Skeletal muscle cell (primary cell): Measurements from ENCODE around the gene FAM219A.
"Not testable (repeated sequence)": the region's sequence is repeated elsewhere in the genome, so short reads cannot be mapped to it uniquely, and the experiment has no call there.

Source experiments
- DNase-seq: peaks from one replicate; pipeline ENCODE4 v3.0.0-alpha.2; 2010; ENCODE audit warnings: low read depth
- H3K4me3 ChIP-seq: 2 replicates; pipeline ENCODE4 v1.5.1; 2011; ENCODE audit warnings: low read depth, mild to moderate bottlenecking, control low read depth, low read length, moderate library complexity

Gene FAM219A

GRCh38 chr9:34451135-34451534 is 7.2 kb downstream of the FAM219A start:
- no peak for DNase-seq
- no peak overlapping the region for H3K4me3 ChIP-seq

GRCh38 chr9:34450644-34451043 is 7.7 kb downstream of the FAM219A start:
- no peak overlapping the region for H3K4me3 ChIP-seq
- no peak for DNase-seq

- H3K4me3 ChIP-seq = no peak overlapping the region
- no peak for DNase-seq
These were observed 11.4 kb downstream of the FAM219A start for GRCh38 chr9:34446951-34447350.

- no peak overlapping the region for H3K4me3 ChIP-seq
- DNase-seq = no peak
These were observed 11.9 kb downstream of the FAM219A start for GRCh38 chr9:34446468-34446891.

GRCh38 chr9:34443976-34444375 is 14.4 kb downstream of the FAM219A start:
- no peak for DNase-seq
- H3K4me3 ChIP-seq = no peak overlapping the region

- H3K4me3 ChIP-seq = no peak overlapping the region
- DNase-seq = no peak
These were observed 14.8 kb downstream of the FAM219A start for GRCh38 chr9:34443533-34443932.

GRCh38 chr9:34442770-34443169 is 15.6 kb downstream of the FAM219A start:
- no peak for DNase-seq
- H3K4me3 ChIP-seq = no peak overlapping the region

- no peak overlapping the region for H3K4me3 ChIP-seq
- no peak for DNase-seq
These were observed 18.4 kb downstream of the FAM219A start for GRCh38 chr9:34440017-34440416.

- DNase-seq, H3K4me3 ChIP-seq: not testable (repeated sequence)
These were observed 19.9 kb downstream of the FAM219A start for GRCh38 chr9:34438465-34438864.

GRCh38 chr9:34437926-34438307 is 20.5 kb downstream of the FAM219A start:
- H3K4me3 ChIP-seq, DNase-seq: not testable (repeated sequence)

GRCh38 chr9:34437006-34437925 is 21.1 kb downstream of the FAM219A start:
- H3K4me3 ChIP-seq = no peak overlapping the region
- DNase-seq = no peak

GRCh38 chr9:34431667-34432066 is 26.7 kb downstream of the FAM219A start:
- no peak overlapping the region for H3K4me3 ChIP-seq
- no peak for DNase-seq

GRCh38 chr9:34430843-34431437 is 27.4 kb downstream of the FAM219A start:
- peak; percentile 48 for DNase-seq
- H3K4me3 ChIP-seq = no peak overlapping the region

GRCh38 chr9:34428325-34428958 is 29.9 kb downstream of the FAM219A start:
- no peak for DNase-seq
- H3K4me3 ChIP-seq = no peak overlapping the region

- no peak for DNase-seq
These were observed 31.9 kb downstream of the FAM219A start for GRCh38 chr9:34426347-34427074.

GRCh38 chr9:34419716-34420504 is 38.5 kb downstream of the FAM219A start:
- no peak for DNase-seq
- H3K4me3 ChIP-seq = no peak overlapping the region

More at GRCh38 chr9:34426347-34427074, 31.9 kb downstream of the FAM219A start:
- no peak overlapping the region for H3K4me3 ChIP-seq

- no peak overlapping the region for H3K4me3 ChIP-seq
- DNase-seq = no peak
These were observed 40.6 kb downstream of the FAM219A start for GRCh38 chr9:34417734-34418133.

GRCh38 chr9:34413231-34413852 is 45.0 kb downstream of the FAM219A start:
- H3K4me3 ChIP-seq = no peak overlapping the region
- no peak for DNase-seq

GRCh38 chr9:34412336-34412735 is 46.0 kb downstream of the FAM219A start:
- DNase-seq = no peak

More at GRCh38 chr9:34412336-34412735, 46.0 kb downstream of the FAM219A start:
- H3K4me3 ChIP-seq = no peak overlapping the region
